HG02763 (cell line): Measurements from ENCODE around the gene CDH23.

Experiments
- ATAC-seq: cut with Tn5 transposase; IDR thresholded peaks from one replicate; pipeline ENCODE4 v1.9.1; 2021; ENCODE audit warnings: mild to moderate bottlenecking, moderate library complexity; ENCODE audit not compliant: unreplicated experiment

Gene CDH23

GRCh38 chr10:71632896-71633600 lies 236.3 kb downstream of the CDH23 start:
- ATAC-seq: no peak

- ATAC-seq: no peak
Measured at GRCh38 chr10:71633920-71634319, 237.2 kb downstream of the CDH23 start.

GRCh38 chr10:71634531-71635164 lies 237.9 kb downstream of the CDH23 start:
- ATAC-seq: no peak

GRCh38 chr10:71635251-71635866 lies 238.6 kb downstream of the CDH23 start:
- ATAC-seq: no peak

GRCh38 chr10:71635867-71636266 lies 239.1 kb downstream of the CDH23 start:
- no peak for ATAC-seq

GRCh38 chr10:71636588-71636987 lies 239.9 kb downstream of the CDH23 start:
- ATAC-seq: no peak

- ATAC-seq: no peak
Measured at GRCh38 chr10:71637305-71637704, 240.6 kb downstream of the CDH23 start.

GRCh38 chr10:71638064-71638821 lies 241.5 kb downstream of the CDH23 start:
- ATAC-seq: no peak

- no peak for ATAC-seq
Measured at GRCh38 chr10:71638822-71639719, 242.4 kb downstream of the CDH23 start.

GRCh38 chr10:71640607-71641006 lies 243.9 kb downstream of the CDH23 start:
- no peak for ATAC-seq

- no peak for ATAC-seq
Measured at GRCh38 chr10:71641449-71641848, 244.7 kb downstream of the CDH23 start.

GRCh38 chr10:71641986-71642385 lies 245.3 kb downstream of the CDH23 start:
- ATAC-seq: no peak

GRCh38 chr10:71643904-71644303 lies 247.2 kb downstream of the CDH23 start:
- no peak for ATAC-seq

GRCh38 chr10:71644307-71645180 lies 247.8 kb downstream of the CDH23 start:
- no peak for ATAC-seq

GRCh38 chr10:71645185-71645584 lies 248.5 kb downstream of the CDH23 start:
- ATAC-seq: no peak

- no peak for ATAC-seq
Measured at GRCh38 chr10:71646037-71646436, 249.3 kb downstream of the CDH23 start.

- ATAC-seq: no peak
Measured at GRCh38 chr10:71646592-71647292, 250.0 kb downstream of the CDH23 start.

- no peak for ATAC-seq
Measured at GRCh38 chr10:71647526-71648253, 251.0 kb downstream of the CDH23 start.
